ENCODE data around the gene IRF9.

The IRF9 gene

DNA sequence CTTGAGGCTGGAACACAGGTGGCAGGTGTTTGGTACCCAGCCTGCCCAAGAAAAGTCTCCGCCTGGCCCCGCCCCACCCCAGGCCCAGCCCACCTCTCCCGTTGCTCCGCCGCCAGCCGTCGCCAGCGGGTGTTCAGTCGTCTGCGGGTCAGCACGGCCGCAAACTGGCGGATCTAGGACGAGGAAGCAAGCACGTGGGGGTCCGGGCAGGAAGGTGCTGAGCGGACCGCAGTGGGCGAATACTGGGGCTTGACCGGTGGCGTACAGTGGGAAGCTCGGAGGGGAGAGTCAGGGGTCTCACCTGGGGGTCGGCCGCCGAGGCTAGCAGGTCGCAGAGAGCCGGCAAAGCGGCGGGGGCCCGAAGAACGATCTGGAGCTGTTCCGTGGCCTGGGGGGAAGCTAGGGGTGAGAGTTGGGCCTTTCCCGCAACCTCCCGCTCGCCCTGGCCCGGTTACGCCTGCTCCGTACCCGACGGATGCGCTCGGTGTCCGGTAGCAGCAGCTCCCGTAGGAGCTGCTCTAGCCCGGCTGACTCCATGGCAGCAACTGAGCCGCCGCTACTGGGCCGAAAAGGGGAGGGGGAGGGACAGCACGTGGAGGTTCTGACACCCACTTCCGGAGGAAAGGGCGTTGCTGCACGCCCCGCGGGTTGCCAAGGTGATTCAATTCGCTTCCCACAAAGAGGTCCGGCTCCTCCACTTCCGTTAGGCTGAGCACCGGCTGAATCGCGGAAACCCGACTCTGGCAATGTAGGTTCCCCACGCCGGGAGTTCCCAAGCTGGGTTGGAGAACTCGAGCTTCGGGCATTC, 27.4 kb downstream of the IRF9 start, which contains the start of gene IPO4 (continued):
- TF ChIP-seq GFI1B (tag by site-specific recombination; IDR thresholded peaks at IDR 0.05): 0 out of 2 replicates have a peak, but pooled peaks have one; percentile 27
- TF ChIP-seq, protein P1, sequence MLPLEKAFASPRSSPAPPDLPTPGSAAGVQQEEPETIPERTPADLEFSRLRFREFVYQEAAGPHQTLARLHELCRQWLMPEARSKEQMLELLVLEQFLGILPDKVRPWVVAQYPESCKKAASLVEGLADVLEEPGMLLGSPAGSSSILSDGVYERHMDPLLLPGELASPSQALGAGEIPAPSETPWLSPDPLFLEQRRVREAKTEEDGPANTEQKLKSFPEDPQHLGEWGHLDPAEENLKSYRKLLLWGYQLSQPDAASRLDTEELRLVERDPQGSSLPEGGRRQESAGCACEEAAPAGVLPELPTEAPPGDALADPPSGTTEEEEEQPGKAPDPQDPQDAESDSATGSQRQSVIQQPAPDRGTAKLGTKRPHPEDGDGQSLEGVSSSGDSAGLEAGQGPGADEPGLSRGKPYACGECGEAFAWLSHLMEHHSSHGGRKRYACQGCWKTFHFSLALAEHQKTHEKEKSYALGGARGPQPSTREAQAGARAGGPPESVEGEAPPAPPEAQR (tag by site-specific recombination; IDR thresholded peaks at IDR 0.05): 0 out of 2 replicates have a peak, but pooled peaks have one; percentile 83
- TF ChIP-seq ZNF629 (tag by site-specific recombination; IDR thresholded peaks at IDR 0.05): peak; percentile 89
- TF ChIP-seq, protein P2, sequence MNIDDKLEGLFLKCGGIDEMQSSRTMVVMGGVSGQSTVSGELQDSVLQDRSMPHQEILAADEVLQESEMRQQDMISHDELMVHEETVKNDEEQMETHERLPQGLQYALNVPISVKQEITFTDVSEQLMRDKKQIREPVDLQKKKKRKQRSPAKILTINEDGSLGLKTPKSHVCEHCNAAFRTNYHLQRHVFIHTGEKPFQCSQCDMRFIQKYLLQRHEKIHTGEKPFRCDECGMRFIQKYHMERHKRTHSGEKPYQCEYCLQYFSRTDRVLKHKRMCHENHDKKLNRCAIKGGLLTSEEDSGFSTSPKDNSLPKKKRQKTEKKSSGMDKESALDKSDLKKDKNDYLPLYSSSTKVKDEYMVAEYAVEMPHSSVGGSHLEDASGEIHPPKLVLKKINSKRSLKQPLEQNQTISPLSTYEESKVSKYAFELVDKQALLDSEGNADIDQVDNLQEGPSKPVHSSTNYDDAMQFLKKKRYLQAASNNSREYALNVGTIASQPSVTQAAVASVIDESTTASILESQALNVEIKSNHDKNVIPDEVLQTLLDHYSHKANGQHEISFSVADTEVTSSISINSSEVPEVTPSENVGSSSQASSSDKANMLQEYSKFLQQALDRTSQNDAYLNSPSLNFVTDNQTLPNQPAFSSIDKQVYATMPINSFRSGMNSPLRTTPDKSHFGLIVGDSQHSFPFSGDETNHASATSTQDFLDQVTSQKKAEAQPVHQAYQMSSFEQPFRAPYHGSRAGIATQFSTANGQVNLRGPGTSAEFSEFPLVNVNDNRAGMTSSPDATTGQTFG (tag by site-specific recombination; IDR thresholded peaks at IDR 0.05; ENCODE audit: borderline replicate concordance): peak; percentile 92; the same call in 1 of the 2 replicates
- TF ChIP-seq ZNF341 (tag by site-specific recombination; IDR thresholded peaks at IDR 0.05; ENCODE audit: low read depth): peak; percentile 86
- no peak for TF ChIP-seq ZNF211 (tag by site-specific recombination; IDR thresholded peaks at IDR 0.05; ENCODE audit: low read depth)
- 0 out of 2 replicates have a peak, but pooled peaks have one; percentile 43 for TF ChIP-seq HOXD13 (CRISPR knock-in tag; IDR thresholded peaks at IDR 0.05; ENCODE audit: borderline replicate concordance)
- TF ChIP-seq ZBTB8A (tag by site-specific recombination; IDR thresholded peaks at IDR 0.05): peak; percentile 72
- TF ChIP-seq ZNF571 (tag by site-specific recombination; IDR thresholded peaks at IDR 0.05): no peak
- TF ChIP-seq, protein P3, sequence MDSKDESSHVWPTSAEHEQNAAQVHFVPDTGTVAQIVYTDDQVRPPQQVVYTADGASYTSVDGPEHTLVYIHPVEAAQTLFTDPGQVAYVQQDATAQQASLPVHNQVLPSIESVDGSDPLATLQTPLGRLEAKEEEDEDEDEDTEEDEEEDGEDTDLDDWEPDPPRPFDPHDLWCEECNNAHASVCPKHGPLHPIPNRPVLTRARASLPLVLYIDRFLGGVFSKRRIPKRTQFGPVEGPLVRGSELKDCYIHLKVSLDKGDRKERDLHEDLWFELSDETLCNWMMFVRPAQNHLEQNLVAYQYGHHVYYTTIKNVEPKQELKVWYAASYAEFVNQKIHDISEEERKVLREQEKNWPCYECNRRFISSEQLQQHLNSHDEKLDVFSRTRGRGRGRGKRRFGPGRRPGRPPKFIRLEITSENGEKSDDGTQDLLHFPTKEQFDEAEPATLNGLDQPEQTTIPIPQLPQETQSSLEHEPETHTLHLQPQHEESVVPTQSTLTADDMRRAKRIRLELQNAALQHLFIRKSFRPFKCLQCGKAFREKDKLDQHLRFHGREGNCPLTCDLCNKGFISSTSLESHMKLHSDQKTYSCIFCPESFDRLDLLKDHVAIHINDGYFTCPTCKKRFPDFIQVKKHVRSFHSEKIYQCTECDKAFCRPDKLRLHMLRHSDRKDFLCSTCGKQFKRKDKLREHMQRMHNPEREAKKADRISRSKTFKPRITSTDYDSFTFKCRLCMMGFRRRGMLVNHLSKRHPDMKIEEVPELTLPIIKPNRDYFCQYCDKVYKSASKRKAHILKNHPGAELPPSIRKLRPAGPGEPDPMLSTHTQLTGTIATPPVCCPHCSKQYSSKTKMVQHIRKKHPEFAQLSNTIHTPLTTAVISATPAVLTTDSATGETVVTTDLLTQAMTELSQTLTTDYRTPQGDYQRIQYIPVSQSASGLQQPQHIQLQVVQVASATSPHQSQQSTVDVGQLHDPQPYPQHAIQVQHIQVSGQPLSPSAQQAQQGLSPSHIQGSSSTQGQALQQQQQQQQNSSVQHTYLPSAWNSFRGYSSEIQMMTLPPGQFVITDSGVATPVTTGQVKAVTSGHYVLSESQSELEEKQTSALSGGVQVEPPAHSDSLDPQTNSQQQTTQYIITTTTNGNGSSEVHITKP (tag by site-specific recombination; IDR thresholded peaks at IDR 0.05): peak; percentile 45; the same call in 1 of the 2 replicates
- TF ChIP-seq GLI4 (tag by site-specific recombination; IDR thresholded peaks at IDR 0.05): peak; percentile 63; the same call in 1 of the 2 replicates
- TF ChIP-seq ZNF433 (tag by site-specific recombination; IDR thresholded peaks at IDR 0.05; ENCODE audit: low read depth): no peak
- TF ChIP-seq SCRT1 (tag by site-specific recombination; IDR thresholded peaks at IDR 0.05; ENCODE audit: borderline replicate concordance): no peak
- TF ChIP-seq, protein P4, sequence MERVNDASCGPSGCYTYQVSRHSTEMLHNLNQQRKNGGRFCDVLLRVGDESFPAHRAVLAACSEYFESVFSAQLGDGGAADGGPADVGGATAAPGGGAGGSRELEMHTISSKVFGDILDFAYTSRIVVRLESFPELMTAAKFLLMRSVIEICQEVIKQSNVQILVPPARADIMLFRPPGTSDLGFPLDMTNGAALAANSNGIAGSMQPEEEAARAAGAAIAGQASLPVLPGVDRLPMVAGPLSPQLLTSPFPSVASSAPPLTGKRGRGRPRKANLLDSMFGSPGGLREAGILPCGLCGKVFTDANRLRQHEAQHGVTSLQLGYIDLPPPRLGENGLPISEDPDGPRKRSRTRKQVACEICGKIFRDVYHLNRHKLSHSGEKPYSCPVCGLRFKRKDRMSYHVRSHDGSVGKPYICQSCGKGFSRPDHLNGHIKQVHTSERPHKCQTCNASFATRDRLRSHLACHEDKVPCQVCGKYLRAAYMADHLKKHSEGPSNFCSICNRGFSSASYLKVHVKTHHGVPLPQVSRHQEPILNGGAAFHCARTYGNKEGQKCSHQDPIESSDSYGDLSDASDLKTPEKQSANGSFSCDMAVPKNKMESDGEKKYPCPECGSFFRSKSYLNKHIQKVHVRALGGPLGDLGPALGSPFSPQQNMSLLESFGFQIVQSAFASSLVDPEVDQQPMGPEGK (tag by site-specific recombination; IDR thresholded peaks at IDR 0.05): peak; percentile 93
- TF ChIP-seq, protein P5, sequence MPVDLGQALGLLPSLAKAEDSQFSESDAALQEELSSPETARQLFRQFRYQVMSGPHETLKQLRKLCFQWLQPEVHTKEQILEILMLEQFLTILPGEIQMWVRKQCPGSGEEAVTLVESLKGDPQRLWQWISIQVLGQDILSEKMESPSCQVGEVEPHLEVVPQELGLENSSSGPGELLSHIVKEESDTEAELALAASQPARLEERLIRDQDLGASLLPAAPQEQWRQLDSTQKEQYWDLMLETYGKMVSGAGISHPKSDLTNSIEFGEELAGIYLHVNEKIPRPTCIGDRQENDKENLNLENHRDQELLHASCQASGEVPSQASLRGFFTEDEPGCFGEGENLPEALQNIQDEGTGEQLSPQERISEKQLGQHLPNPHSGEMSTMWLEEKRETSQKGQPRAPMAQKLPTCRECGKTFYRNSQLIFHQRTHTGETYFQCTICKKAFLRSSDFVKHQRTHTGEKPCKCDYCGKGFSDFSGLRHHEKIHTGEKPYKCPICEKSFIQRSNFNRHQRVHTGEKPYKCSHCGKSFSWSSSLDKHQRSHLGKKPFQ (tag by site-specific recombination; IDR thresholded peaks at IDR 0.05): no peak
- 0 out of 2 replicates have a peak, but pooled peaks have one; percentile 38 for TF ChIP-seq GLIS1 (tag by site-specific recombination; IDR thresholded peaks at IDR 0.05)
- TF ChIP-seq, protein P6, sequence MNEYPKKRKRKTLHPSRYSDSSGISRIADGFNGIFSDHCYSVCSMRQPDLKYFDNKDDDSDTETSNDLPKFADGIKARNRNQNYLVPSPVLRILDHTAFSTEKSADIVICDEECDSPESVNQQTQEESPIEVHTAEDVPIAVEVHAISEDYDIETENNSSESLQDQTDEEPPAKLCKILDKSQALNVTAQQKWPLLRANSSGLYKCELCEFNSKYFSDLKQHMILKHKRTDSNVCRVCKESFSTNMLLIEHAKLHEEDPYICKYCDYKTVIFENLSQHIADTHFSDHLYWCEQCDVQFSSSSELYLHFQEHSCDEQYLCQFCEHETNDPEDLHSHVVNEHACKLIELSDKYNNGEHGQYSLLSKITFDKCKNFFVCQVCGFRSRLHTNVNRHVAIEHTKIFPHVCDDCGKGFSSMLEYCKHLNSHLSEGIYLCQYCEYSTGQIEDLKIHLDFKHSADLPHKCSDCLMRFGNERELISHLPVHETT (tag by site-specific recombination; IDR thresholded peaks at IDR 0.05): peak; percentile 99
- TF ChIP-seq TCF7L2 (IDR thresholded peaks at IDR 0.05; ENCODE audit: borderline replicate concordance, low read depth, low read length): no peak
- TF ChIP-seq, protein P7, sequence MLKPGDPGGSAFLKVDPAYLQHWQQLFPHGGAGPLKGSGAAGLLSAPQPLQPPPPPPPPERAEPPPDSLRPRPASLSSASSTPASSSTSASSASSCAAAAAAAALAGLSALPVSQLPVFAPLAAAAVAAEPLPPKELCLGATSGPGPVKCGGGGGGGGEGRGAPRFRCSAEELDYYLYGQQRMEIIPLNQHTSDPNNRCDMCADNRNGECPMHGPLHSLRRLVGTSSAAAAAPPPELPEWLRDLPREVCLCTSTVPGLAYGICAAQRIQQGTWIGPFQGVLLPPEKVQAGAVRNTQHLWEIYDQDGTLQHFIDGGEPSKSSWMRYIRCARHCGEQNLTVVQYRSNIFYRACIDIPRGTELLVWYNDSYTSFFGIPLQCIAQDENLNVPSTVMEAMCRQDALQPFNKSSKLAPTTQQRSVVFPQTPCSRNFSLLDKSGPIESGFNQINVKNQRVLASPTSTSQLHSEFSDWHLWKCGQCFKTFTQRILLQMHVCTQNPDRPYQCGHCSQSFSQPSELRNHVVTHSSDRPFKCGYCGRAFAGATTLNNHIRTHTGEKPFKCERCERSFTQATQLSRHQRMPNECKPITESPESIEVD (tag by site-specific recombination; IDR thresholded peaks at IDR 0.05): 0 out of 2 replicates have a peak, but pooled peaks have one; percentile 15
- TF ChIP-seq, protein P8, sequence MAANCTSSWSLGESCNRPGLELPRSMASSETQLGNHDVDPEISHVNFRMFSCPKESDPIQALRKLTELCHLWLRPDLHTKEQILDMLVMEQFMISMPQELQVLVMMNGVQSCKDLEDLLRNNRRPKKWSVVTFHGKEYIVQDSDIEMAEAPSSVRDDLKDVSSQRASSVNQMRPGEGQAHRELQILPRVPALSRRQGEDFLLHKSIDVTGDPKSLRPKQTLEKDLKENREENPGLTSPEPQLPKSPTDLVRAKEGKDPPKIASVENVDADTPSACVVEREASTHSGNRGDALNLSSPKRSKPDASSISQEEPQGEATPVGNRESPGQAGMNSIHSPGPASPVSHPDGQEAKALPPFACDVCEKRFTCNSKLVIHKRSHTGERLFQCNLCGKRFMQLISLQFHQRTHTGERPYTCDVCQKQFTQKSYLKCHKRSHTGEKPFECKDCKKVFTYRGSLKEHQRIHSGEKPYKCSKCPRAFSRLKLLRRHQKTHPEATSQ (tag by site-specific recombination; IDR thresholded peaks at IDR 0.05): peak; percentile 89
